Measurements from ENCODE around the gene GPR158. TPM values are rescaled to one million over a fixed set of nuclear protein-coding genes. Genes with fewer than 3 reads are reported as not detected.

Gene GPR158
- total RNA-seq, 1 donor from 2014 or later = not detected

- ATAC-seq (ENCODE audit: low read depth) = no peak
- no peak overlapping the region for H3K27ac Mint-ChIP-seq
- H3K4me1 Mint-ChIP-seq = no peaks in the 10 kb centered on the region
- POLR2A ChIA-PET = no interaction called here
- CTCF ChIA-PET = no interaction called here
- no peak overlapping the region for H3K4me3 Mint-ChIP-seq
- no peaks in the 10 kb centered on the region for H3K9me3 Mint-ChIP-seq
- intact Hi-C loops (cut with micrococcal nuclease) = no loop called here
- H3K27me3 Mint-ChIP-seq = no peaks in the 10 kb centered on the region
- no peak for DNase-seq
- no peak for TF ChIP-seq CTCF (IDR thresholded peaks at IDR 0.05)
- no peaks in the 10 kb centered on the region for H3K36me3 Mint-ChIP-seq (ENCODE audit: low read depth)
These were observed 318.5 kb downstream of the GPR158 start for GRCh38 chr10:25493122-25493893.

- no peak overlapping the region for H3K27ac Mint-ChIP-seq
- no peak overlapping the region for H3K4me3 Mint-ChIP-seq
- H3K27me3 Mint-ChIP-seq = no peaks in the 10 kb centered on the region
- no peaks in the 10 kb centered on the region for H3K4me1 Mint-ChIP-seq
- H3K36me3 Mint-ChIP-seq (ENCODE audit: low read depth) = no peaks in the 10 kb centered on the region
- ATAC-seq (ENCODE audit: low read depth) (no peak), DNase-seq (no peak)
- no peaks in the 10 kb centered on the region for H3K9me3 Mint-ChIP-seq
- POLR2A ChIA-PET = no interaction called here
- CTCF ChIA-PET = no interaction called here
- intact Hi-C loops (cut with micrococcal nuclease) = no loop called here
- TF ChIP-seq CTCF (IDR thresholded peaks at IDR 0.05) = no peak
These were observed 322.4 kb downstream of the GPR158 start for GRCh38 chr10:25497246-25497645.

GRCh38 chr10:25498645-25499044 lies 323.8 kb downstream of the GPR158 start:
- intact Hi-C loops (cut with micrococcal nuclease) = no loop called here
- Mint-ChIP-seq H3K4me3 (no peak overlapping the region), H3K27me3 (no peaks in the 10 kb centered on the region), H3K36me3 (ENCODE audit: low read depth) (no peaks in the 10 kb centered on the region), H3K27ac (no peak overlapping the region), H3K4me1 (no peaks in the 10 kb centered on the region), H3K9me3 (no peaks in the 10 kb centered on the region)
- CTCF ChIA-PET = no interaction called here
- TF ChIP-seq CTCF (IDR thresholded peaks at IDR 0.05) = no peak
- POLR2A ChIA-PET = no interaction called here
- ATAC-seq (ENCODE audit: low read depth) (no peak), DNase-seq (no peak)

GRCh38 chr10:25501912-25502311 lies 327.1 kb downstream of the GPR158 start:
- DNase-seq (no peak), ATAC-seq (ENCODE audit: low read depth) (no peak)
- Mint-ChIP-seq H3K27me3 (no peaks in the 10 kb centered on the region), H3K4me1 (no peaks in the 10 kb centered on the region), H3K27ac (no peak overlapping the region), H3K4me3 (no peak overlapping the region), H3K36me3 (ENCODE audit: low read depth) (no peaks in the 10 kb centered on the region), H3K9me3 (no peaks in the 10 kb centered on the region)
- POLR2A ChIA-PET = no interaction called here
- intact Hi-C loops (cut with micrococcal nuclease) = no loop called here
- CTCF ChIA-PET = no interaction called here
- TF ChIP-seq CTCF (IDR thresholded peaks at IDR 0.05) = no peak

- ChIA-PET CTCF (no interaction called here), POLR2A (no interaction called here)
These were observed 327.7 kb downstream of the GPR158 start for GRCh38 chr10:25502453-25502852.

More at GRCh38 chr10:25502453-25502852, 327.7 kb downstream of the GPR158 start:
- ATAC-seq (ENCODE audit: low read depth) (no peak), DNase-seq (no peak)
- H3K27ac Mint-ChIP-seq = no peak overlapping the region
- no peaks in the 10 kb centered on the region for H3K27me3 Mint-ChIP-seq
- intact Hi-C loops (cut with micrococcal nuclease) = no loop called here
- H3K9me3 Mint-ChIP-seq = no peaks in the 10 kb centered on the region
- TF ChIP-seq CTCF (IDR thresholded peaks at IDR 0.05) = no peak
- no peaks in the 10 kb centered on the region for H3K4me1 Mint-ChIP-seq
- no peaks in the 10 kb centered on the region for H3K36me3 Mint-ChIP-seq (ENCODE audit: low read depth)
- H3K4me3 Mint-ChIP-seq = no peak overlapping the region

All from activated B cell treated with CpG ODN at 0.5 μM for 24 hours (primary cell).